Pancreas (tissue), 10 donors: ENCODE measurements around the gene FBXO41. TPM values are rescaled to one million over a fixed set of nuclear protein-coding genes. Genes with fewer than 3 reads are reported as not detected.

ENCODE experiments used
- ATAC-seq, 4 donors: fragments of 200-7000 bp; cut with Tn5 transposase; one replicate each; pipeline versions ENCODE4 v1.8.0 to v1.9.1; 2020; ENCODE audit warnings: mild to moderate bottlenecking in 4 of 4, moderate library complexity in 4 of 4
- DNase-seq, 6 donors: peaks; one replicate each; pipeline ENCODE4 v3.0.0-alpha.2; 2020
- FAIRE-seq: peaks from 2 replicates; lab custom pipeline; 2012; peaks lifted over from hg19 to GRCh38; lab: Jason Lieb, UNC
- H3K27ac ChIP-seq, 4 donors: fragments of 200-600 bp; sonication (generic); 1 replicate in 3 of 4; 2 replicates in 1 of 4; pipeline versions ENCODE4 v1.5.0 to v1.8.0; 2020
- H3K27me3 ChIP-seq, 4 donors: fragments of 200-600 bp; one replicate each; pipeline ENCODE4 v1.8.0; 2021
- H3K36me3 ChIP-seq, 3 donors: fragments of 200-600 bp; sonication (generic) in 1 of 3; one replicate each; pipeline versions ENCODE4 v1.5.0 to v1.8.0; 2020 to 2021
- H3K4me1 ChIP-seq, 3 donors: fragments of 200-600 bp; one replicate each; pipeline ENCODE4 v1.8.0; 2021
- H3K4me3 ChIP-seq, 4 donors: fragments of 200-600 bp; sonication (generic) in 2 of 4; one replicate each; pipeline versions ENCODE4 v1.5.0 to v1.8.0; 2020 to 2021
- H3K9me3 ChIP-seq, 4 donors: fragments of 200-600 bp; one replicate each; pipeline ENCODE4 v1.8.0; 2021
- WGBS, 2 donors: extraction: QIAGEN DNeasy Blood & Tissue Kit; methylation state at CpG; one replicate each; pipeline ENCODE4 v1.1.7; 2013; 5-methylcytosine and 5-hydroxymethylcytosine counted together
- intact Hi-C, 3 donors: fragments of 100-400 bp; cut with DNase I; formaldehyde crosslinking; loops; one replicate each; pipeline versions ENCODE4 v1.11.1 to v1.14.2; 2022
- polyA plus RNA-seq, 2 donors: library from polyadenylated mRNA; stranded (reverse); fragments of 200-250 nt; gene quantifications; one replicate each; pipeline ENCODE4 v1.2.3, GENCODE V29; 2013
- total RNA-seq, 6 donors: library from RNA; stranded (reverse); fragmentation: NEBNext Ultra II Directional in 4 of 6; extraction: Animal tissue kit (Norgen Biotek cat#: 25700) in 4 of 6; gene quantifications; one replicate each; pipeline versions ENCODE4 v1.2.1 to v1.2.4, GENCODE V29; 2021 to 2023
- TF ChIP-seq, protein P1 (sequence below), 4 donors: fragments of 200-600 bp; sonication (generic) in 3 of 4; IDR thresholded peaks; one replicate each; pipeline versions ENCODE4 v1.5.0 to v1.8.0; 2021; ENCODE audit warnings: antibody characterized with exemption in 4 of 4
- donor health status: healthy with polysubstance abuse.
- donor health status: DM: no; HTN: no; CAD: no; lungs with moderate emphysema.
- donor health status: DM: no; HTN: no; CAD: no.
- donor health status: control.
- donor health status: control.
- donor health status: Bipolar disorder and iron deficiency.
- donor health status: DM: yes; HTN: yes; CAD: no.
- donor health status: DM: no; HTN: no; CAD: no.
- donor health status: DM: no; HTN: no; CAD: no.
- donor health status: DM: yes; HTN: yes; CAD: no.

The FBXO41 gene
- total and polyA plus RNA-seq, 8 donors, result 2.2 to 6.9 (median 3.4) TPM

DNA sequence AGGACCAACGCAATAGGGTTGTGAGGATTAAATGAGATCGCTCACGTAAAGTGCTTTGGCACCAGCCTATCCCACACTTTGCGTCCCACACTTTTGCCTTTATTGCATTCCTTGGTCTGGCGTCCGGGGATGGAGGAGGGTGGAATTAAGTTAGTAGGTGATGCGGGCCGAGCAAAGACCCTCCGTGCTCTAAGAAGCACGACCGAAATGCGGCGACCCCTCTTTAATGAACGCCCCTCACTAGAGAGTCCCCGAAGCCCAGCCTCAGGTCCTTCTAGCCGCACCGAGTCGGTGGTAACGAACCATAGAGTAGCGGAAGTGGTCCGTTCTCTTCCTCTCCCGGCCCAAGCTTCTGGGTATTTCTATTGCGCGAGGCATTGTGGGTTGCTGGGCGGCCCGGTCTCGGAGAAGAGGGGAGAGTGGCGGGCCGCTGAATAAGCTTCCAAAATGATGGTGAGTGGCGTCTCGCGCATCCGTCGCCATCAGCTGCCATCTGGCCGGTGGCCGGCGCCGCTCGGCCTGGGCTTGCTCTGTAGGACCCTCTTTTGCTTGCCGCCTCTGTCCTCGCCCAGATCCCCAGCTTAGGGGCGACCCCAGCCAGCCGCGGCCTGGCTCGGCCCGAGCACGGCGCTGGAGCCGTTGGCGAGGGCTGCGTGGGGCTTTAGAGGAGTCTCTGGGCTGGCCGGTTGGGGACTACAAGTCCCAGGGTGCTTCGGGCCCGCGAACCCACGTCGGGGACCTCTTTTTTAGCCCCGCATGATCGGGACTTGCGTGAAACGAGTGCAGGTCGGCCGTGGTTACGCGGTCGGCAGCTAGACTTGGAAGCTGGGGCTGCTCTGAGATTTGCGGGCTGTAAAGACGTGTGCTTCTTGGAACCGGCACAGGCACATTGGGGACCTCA is 50.1 kb downstream of the FBXO41 start, which contains the start of gene CCT7:
TSS of gene CCT7 (plus strand) at position 377 of the 901 bp plus-strand sequence. CDS start at position 448, 71 bp downstream.
- peaks cover 0 to 15% (median 8%) of the 10 kb centered on the region in 3 donors for H3K4me1 ChIP-seq
- peak within 1 kb of the TSS; percentile 86 to 95 (median 94) for H3K4me3 ChIP-seq
- ATAC-seq (peak; percentile 86 to 94 (median 88)), DNase-seq (peak; percentile 81 to 92 (median 85)), FAIRE-seq (no peak)
- intact Hi-C loops, result no loop called here
- H3K27me3 ChIP-seq, result no peaks in the 10 kb centered on the region
- TF ChIP-seq, protein P1, sequence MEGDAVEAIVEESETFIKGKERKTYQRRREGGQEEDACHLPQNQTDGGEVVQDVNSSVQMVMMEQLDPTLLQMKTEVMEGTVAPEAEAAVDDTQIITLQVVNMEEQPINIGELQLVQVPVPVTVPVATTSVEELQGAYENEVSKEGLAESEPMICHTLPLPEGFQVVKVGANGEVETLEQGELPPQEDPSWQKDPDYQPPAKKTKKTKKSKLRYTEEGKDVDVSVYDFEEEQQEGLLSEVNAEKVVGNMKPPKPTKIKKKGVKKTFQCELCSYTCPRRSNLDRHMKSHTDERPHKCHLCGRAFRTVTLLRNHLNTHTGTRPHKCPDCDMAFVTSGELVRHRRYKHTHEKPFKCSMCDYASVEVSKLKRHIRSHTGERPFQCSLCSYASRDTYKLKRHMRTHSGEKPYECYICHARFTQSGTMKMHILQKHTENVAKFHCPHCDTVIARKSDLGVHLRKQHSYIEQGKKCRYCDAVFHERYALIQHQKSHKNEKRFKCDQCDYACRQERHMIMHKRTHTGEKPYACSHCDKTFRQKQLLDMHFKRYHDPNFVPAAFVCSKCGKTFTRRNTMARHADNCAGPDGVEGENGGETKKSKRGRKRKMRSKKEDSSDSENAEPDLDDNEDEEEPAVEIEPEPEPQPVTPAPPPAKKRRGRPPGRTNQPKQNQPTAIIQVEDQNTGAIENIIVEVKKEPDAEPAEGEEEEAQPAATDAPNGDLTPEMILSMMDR (IDR thresholded peaks at IDR 0.05), result no peak
- H3K27ac ChIP-seq, result peak within 1 kb of the TSS; percentile 81 to 95 (median 89)
- H3K36me3 ChIP-seq, result no peaks in the 10 kb centered on the region
- no peaks in the 10 kb centered on the region for H3K9me3 ChIP-seq
- WGBS, 2 donors, result 0% methylated on average over 62 to 69 of the region's 69 CpGs

GRCh38 chr2:73233154-73233931 is 50.9 kb downstream of the FBXO41 start, which contains the start of gene PRADC1:
Gene PRADC1, minus strand, starts transcription at chr2:73233239. Its CDS starts 79 bp downstream, at chr2:73233160.
- Histone ChIP-seq H3K4me3 (peak within 1 kb of the TSS; percentile 86 to 95 (median 94)), H3K27ac (peak within 1 kb of the TSS; percentile 81 to 95 (median 89)), H3K9me3 (no peaks in the 10 kb centered on the region), H3K27me3 (no peaks in the 10 kb centered on the region), H3K36me3 (no peaks in the 10 kb centered on the region), H3K4me1 (peaks cover 0 to 15% (median 8%) of the 10 kb centered on the region in 3 donors)
- 0% methylated on average over 57 to 67 of the region's 67 CpGs for WGBS, 2 donors
- TF ChIP-seq, protein P1 (IDR thresholded peaks at IDR 0.05), result no peak
- intact Hi-C loops, result no loop called here
- DNase-seq (peak; percentile 96 to 99 (median 99)), FAIRE-seq (peak; percentile 74), ATAC-seq (peak; percentile 90 to 95 (median 90))

DNA sequence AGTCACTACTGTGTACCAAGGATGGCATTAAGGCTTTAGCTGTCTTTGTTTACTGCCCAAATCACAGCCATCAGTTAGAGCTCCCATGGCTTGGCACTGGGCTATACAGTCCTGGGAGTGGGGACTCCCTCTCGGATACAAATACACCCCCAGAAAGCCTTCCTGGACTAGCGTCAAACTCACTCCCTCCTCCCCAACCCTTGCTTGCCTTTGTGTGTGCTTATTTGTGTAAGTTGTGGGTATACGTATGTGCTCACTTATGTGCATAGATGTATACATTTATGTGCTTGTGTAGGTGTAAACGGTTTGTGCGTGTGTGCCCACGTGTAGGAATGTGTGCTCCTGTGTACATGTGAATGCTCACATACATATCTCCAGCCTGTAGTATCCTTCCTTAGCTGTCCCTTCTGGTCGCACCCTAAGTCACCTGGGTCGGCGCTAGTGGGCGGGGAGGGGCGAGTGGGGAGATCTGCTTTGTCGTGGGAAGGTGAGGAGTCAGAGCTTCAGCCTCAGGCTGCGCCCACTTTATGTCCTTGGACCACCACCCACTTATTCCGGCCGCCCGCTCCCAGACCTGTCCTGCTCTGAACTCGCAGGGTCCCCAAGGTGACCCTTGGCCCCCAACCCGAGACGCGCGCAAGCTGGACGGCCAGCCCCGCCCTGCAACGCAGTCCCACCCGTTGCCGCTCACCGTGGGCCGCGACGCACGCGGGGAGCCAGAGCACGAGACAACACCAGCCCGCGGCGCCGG is 51.7 kb downstream of the FBXO41 start:
- Histone ChIP-seq H3K36me3 (peaks cover 0 to 1% (median 0%) of the 10 kb centered on the region in 3 donors), H3K27me3 (no peaks in the 10 kb centered on the region), H3K9me3 (no peaks in the 10 kb centered on the region), H3K4me3 (peak overlapping the region; percentile 86 to 95 (median 94)), H3K27ac (peak overlapping the region in 2 of 4 donors; percentile 51 to 95), H3K4me1 (peaks cover 0 to 11% (median 8%) of the 10 kb centered on the region in 3 donors)
- ATAC-seq (peak in 1 of 4 donors; percentile 1), DNase-seq (peak in 3 of 6 donors; percentile 32 to 56 (median 40)), FAIRE-seq (no peak)
- TF ChIP-seq, protein P1 (IDR thresholded peaks at IDR 0.05), result no peak
- 1% methylated on average over 32 to 37 of the region's 37 CpGs for WGBS, 2 donors
- intact Hi-C loops, result no loop called here

DNA sequence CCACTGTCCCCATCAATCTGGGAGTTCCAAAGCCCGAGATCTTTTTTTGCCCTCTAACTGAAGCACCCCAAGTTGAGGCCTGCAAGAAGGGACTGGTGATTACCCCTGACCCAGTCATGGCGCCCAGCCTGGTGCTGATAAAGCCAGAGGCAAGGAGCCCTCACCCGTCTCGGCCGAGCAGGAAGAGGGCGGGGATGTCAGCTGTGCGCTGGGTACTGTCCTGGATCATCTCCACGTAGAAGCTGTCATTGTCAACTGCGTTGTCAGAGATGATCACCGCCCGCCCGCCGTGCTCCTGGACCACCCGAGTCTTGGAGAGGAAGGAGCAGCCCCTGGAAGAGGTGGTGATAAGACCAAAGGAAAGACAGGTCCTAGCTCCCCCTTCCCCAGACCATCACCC is 55.6 kb downstream of the FBXO41 start:
- H3K4me1 ChIP-seq, result peaks cover 0 to 3% (median 0%) of the 10 kb centered on the region in 3 donors
- no peaks in the 10 kb centered on the region for H3K27me3 ChIP-seq
- H3K9me3 ChIP-seq, result no peaks in the 10 kb centered on the region
- peaks cover 0 to 14% (median 0%) of the 10 kb centered on the region in 3 donors for H3K36me3 ChIP-seq
- TF ChIP-seq, protein P1 (IDR thresholded peaks at IDR 0.05), result no peak
- FAIRE-seq (no peak), DNase-seq (peak in 1 of 6 donors; percentile 57), ATAC-seq (no peak)
- WGBS, 2 donors, result 86 to 90% methylated on average over 14 of the region's 14 CpGs
- intact Hi-C loops, result no loop called here
- no peak overlapping the region for H3K27ac ChIP-seq
- no peak overlapping the region for H3K4me3 ChIP-seq
